ENCODE results near the gene QKI.

- TF ChIP-seq EZH2 (IDR thresholded peaks at IDR 0.05; ENCODE audit: low read length, unreplicated experiment) (no peak), CTCF (conservative IDR thresholded peaks at IDR 0.05; ENCODE audit: low read depth, low read length) (no peak), EZH2phosphoT487 (IDR thresholded peaks at IDR 0.05; ENCODE audit: borderline replicate concordance, low read length) (no peak)
These were observed 107.5 kb downstream of the QKI start for GRCh38 chr6:163522033-163522432.

Data from PC-3 (cell line).